ENCODE data around the gene LENEP. TPM values are rescaled to one million over a fixed set of nuclear protein-coding genes. Genes with fewer than 3 reads are reported as not detected.
"Not testable (repeated sequence)": the region's sequence is repeated elsewhere in the genome, so short reads cannot be mapped to it uniquely, and the experiment has no call there.

LENEP gene
- total RNA-seq, 2 experiments from 2014 or later = 0.78 to 2.3 TPM

DNA sequence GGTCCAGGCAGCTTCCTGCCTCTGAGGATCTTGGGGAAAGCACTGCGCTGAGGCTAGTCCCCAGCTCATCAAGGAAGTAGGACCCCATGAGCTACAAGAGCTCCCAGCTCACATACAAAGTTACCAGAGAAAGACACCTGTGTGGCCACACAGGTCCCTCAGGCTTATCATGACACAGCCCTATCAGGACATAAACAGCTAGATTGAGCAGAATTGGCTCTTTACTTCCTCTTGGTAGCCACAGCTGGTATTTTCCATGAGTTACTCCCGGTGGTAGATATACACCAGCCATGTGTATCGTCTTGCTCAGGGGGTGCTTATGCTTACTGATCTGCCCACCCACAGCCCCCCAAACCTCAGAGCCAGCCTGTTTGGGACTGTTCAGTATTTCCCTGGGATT lies 1.2 kb downstream of the LENEP start:
- POLR2A ChIA-PET = interaction anchor here (0.6 to 1.7 kb wide), 5 partner anchors 11 to 881 kb away, joined by 3 to 16 read pairs (median 4); partner anchors contain the start of genes FLAD1 and PBXIP1
- Histone ChIP-seq H3K4me2 (ENCODE audit: low read length) (peak overlapping the region; percentile 9; the same call in 1 of the 2 replicates), H4K20me1 (ENCODE audit: insufficient read depth, low read length) (no peaks in the 10 kb centered on the region), H3K36me3 (ENCODE audit: insufficient read depth, low read length) (peaks cover 18% of the 10 kb centered on the region), H3K9me2 (ENCODE audit: insufficient read depth, low read length) (no peaks in the 10 kb centered on the region), H3K4me3 (ENCODE audit: low read depth, low read length, poor library complexity, severe bottlenecking) (no peak overlapping the region), H3K27ac (ENCODE audit: low read depth, low read length, poor library complexity, severe bottlenecking) (peak overlapping the region; percentile 20), H2AFZ (ENCODE audit: low read length) (no peak overlapping the region), H3K79me2 (ENCODE audit: insufficient read depth, low read depth, low read length) (peaks cover 3% of the 10 kb centered on the region; the same call in 1 of the 2 replicates), H3K4me1 (ENCODE audit: insufficient read depth, low read length, poor library complexity, severe bottlenecking) (peaks cover 41% of the 10 kb centered on the region), H3K9me3 (ENCODE audit: low read length) (no peaks in the 10 kb centered on the region)
- CTCF ChIA-PET (ENCODE audit: unreplicated experiment) = interaction anchor here (0.5 kb wide), 1 partner anchor 65 kb away, joined by 6 read pairs; no protein-coding TSS in a partner anchor
- TF ChIP-seq, protein P1, sequence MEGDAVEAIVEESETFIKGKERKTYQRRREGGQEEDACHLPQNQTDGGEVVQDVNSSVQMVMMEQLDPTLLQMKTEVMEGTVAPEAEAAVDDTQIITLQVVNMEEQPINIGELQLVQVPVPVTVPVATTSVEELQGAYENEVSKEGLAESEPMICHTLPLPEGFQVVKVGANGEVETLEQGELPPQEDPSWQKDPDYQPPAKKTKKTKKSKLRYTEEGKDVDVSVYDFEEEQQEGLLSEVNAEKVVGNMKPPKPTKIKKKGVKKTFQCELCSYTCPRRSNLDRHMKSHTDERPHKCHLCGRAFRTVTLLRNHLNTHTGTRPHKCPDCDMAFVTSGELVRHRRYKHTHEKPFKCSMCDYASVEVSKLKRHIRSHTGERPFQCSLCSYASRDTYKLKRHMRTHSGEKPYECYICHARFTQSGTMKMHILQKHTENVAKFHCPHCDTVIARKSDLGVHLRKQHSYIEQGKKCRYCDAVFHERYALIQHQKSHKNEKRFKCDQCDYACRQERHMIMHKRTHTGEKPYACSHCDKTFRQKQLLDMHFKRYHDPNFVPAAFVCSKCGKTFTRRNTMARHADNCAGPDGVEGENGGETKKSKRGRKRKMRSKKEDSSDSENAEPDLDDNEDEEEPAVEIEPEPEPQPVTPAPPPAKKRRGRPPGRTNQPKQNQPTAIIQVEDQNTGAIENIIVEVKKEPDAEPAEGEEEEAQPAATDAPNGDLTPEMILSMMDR (conservative IDR thresholded peaks at IDR 0.05; ENCODE audit: low read length) = no peak
- TF ChIP-seq EZH2phosphoT487 (IDR thresholded peaks at IDR 0.05; ENCODE audit: borderline replicate concordance, low read depth, low read length) = no peak
- intact Hi-C loops (cut with micrococcal nuclease; ENCODE audit: unreplicated experiment) = no loop called here
- DNase-seq (ENCODE audit: low spot score) = peak; percentile 42
- BruUV-seq (replicated peaks) = no TSS peak

DNA sequence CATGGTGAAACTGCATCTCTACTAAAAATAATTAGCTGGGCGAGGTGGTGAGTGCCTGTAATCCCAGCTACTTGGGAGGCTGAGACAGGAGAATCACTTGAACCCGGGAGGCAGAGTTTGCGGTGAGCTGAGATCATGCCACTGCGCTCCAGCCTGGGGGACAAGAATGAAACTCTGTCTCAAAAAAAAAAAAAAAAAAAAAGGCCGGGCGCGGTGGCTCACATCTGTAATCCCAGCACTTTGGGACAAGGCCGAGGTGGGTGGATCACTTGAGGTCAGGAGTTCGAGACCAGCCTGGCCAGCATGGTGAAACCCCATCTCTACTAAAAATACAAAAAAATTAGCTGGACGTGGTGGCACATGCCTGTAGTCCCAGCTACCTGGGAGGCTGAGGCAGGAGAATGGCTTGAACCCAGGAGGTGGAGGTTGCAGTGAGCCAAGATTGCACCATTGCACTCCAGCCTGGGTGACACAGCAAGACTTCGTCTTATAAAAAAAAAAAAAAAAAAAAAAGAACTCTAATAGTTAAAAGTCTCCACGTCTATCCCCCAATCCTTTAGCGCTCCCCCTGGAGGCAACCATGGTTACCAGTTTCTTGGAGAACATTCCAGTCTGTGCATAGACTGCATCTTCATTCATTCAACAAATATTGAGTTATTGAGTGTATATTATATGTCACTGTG lies 2.1 kb downstream of the LENEP start:
- POLR2A ChIA-PET = interaction anchor here (0.5 to 1.7 kb wide), 8 partner anchors 11 to 1168 kb away, joined by 3 to 16 read pairs (median 4); partner anchors contain the start of gene FLAD1
- H4K20me1 ChIP-seq (ENCODE audit: insufficient read depth, low read length); H2AFZ ChIP-seq (ENCODE audit: low read length); H3K36me3 ChIP-seq (ENCODE audit: insufficient read depth, low read length); H3K9me2 ChIP-seq (ENCODE audit: insufficient read depth, low read length); H3K4me2 ChIP-seq (ENCODE audit: low read length); H3K4me3 ChIP-seq (ENCODE audit: low read depth, low read length, poor library complexity, severe bottlenecking); intact Hi-C loops (cut with micrococcal nuclease; ENCODE audit: unreplicated experiment); H3K27ac ChIP-seq (ENCODE audit: low read depth, low read length, poor library complexity, severe bottlenecking); BruUV-seq (replicated peaks); CTCF ChIA-PET (ENCODE audit: unreplicated experiment); H3K79me2 ChIP-seq (ENCODE audit: insufficient read depth, low read depth, low read length); H3K9me3 ChIP-seq (ENCODE audit: low read length): not testable (repeated sequence)
- peaks cover 49% of the 10 kb centered on the region for H3K4me1 ChIP-seq (ENCODE audit: insufficient read depth, low read length, poor library complexity, severe bottlenecking)
- TF ChIP-seq, protein P1 (conservative IDR thresholded peaks at IDR 0.05; ENCODE audit: low read length) = peak; percentile 63
- peak; percentile 48 for DNase-seq (ENCODE audit: low spot score)
